ENCODE data around the gene GON7. TPM values are rescaled to one million over a fixed set of nuclear protein-coding genes. Genes with fewer than 3 reads are reported as not detected.

GON7 gene
- total and polyA plus RNA-seq, 8 donors = 2.9 to 36.0 (median 16.9) TPM

GRCh38 chr14:93223565-93223964 is 16.7 kb upstream of the GON7 start:
- Histone ChIP-seq H3K9me3 (no peaks in the 10 kb centered on the region), H3K27ac (no peak overlapping the region), H3K36me3 (peaks cover 49 to 100% (median 99%) of the 10 kb centered on the region in 4 donors), H3K4me1 (no peaks in the 10 kb centered on the region), H3K27me3 (no peaks in the 10 kb centered on the region), H3K4me3 (no peak overlapping the region)
- intact Hi-C loops (cut with DNase I; ENCODE audit: low total_unique reads) = no loop called here
- TF ChIP-seq EP300 (IDR thresholded peaks at IDR 0.05) (no peak), POLR2A (IDR thresholded peaks at IDR 0.05) (no peak), POLR2AphosphoS5 (IDR thresholded peaks at IDR 0.05) (no peak)
- TF ChIP-seq, protein P1, sequence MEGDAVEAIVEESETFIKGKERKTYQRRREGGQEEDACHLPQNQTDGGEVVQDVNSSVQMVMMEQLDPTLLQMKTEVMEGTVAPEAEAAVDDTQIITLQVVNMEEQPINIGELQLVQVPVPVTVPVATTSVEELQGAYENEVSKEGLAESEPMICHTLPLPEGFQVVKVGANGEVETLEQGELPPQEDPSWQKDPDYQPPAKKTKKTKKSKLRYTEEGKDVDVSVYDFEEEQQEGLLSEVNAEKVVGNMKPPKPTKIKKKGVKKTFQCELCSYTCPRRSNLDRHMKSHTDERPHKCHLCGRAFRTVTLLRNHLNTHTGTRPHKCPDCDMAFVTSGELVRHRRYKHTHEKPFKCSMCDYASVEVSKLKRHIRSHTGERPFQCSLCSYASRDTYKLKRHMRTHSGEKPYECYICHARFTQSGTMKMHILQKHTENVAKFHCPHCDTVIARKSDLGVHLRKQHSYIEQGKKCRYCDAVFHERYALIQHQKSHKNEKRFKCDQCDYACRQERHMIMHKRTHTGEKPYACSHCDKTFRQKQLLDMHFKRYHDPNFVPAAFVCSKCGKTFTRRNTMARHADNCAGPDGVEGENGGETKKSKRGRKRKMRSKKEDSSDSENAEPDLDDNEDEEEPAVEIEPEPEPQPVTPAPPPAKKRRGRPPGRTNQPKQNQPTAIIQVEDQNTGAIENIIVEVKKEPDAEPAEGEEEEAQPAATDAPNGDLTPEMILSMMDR (IDR thresholded peaks at IDR 0.05) = no peak
- DNase-seq = no peak
- 95 to 97% (median 96%) methylated on average over 22 to 27 of the region's 27 CpGs for WGBS, 5 donors

DNA sequence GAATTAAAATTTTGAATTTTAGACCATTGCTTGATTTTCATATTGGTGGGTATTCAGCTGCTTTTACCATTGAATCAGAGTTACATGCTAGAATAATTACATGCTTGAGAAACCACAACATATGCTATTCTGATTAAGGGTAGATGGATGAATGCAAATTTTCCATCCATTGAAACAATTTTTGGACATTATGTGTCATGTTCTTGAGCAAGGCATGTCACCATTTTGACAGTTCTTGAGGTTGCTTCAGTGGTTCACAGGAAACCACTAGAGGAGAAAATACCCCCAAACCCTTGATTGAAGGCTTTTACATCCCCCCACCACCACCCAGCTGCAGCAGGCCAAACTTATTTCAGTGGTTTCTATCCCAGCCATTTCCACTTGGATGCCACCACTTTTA is 13.6 kb upstream of the GON7 start:
- Histone ChIP-seq H3K4me3 (no peak overlapping the region), H3K27me3 (no peaks in the 10 kb centered on the region), H3K36me3 (peaks cover 56 to 100% (median 99%) of the 10 kb centered on the region in 4 donors), H3K9me3 (no peaks in the 10 kb centered on the region), H3K27ac (no peak overlapping the region), H3K4me1 (no peaks in the 10 kb centered on the region)
- TF ChIP-seq POLR2AphosphoS5 (IDR thresholded peaks at IDR 0.05) (no peak), POLR2A (IDR thresholded peaks at IDR 0.05) (no peak), EP300 (IDR thresholded peaks at IDR 0.05) (no peak)
- TF ChIP-seq, protein P1 (IDR thresholded peaks at IDR 0.05) = no peak
- no peak for DNase-seq
- intact Hi-C loops (cut with DNase I; ENCODE audit: low total_unique reads) = no loop called here

DNA sequence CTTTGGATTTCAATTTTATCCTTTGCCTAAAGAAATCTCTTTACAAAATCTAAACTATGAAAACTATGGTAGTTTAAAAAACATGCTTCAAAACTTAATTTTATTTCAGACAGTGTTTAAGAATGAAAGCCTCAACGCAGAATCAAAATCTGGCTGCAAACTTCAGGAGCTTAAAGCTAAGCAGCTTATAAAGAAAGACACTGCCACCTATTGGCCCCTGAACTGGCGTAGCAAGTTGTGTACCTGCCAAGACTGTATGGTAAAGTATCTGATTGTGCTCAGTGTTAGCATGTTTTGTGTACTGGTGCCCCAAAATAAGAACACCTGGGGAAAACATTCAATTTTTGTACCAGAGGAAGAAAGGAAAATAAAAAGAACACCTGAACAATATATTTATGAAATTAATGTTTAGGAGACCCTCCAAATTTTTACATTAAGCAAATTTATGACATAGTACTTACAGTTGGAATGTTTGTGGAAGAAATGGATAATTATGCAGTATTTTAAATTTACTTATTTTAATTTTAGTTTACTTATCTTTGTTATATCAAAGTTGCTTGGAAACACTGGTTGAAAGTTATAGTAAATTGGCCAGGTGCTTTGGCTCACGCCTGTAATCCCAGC is 12.3 kb upstream of the GON7 start:
- 39 to 50% (median 44%) methylated on average over 3 of the region's 3 CpGs for WGBS, 5 donors
- no peak for TF ChIP-seq POLR2A (IDR thresholded peaks at IDR 0.05)
- TF ChIP-seq, protein P1 (IDR thresholded peaks at IDR 0.05) = peak in 4 of 7 experiments; percentile 16 to 42 (median 36)
- peak in 1 of 3 donors; percentile 24 for TF ChIP-seq POLR2AphosphoS5 (IDR thresholded peaks at IDR 0.05)
- no peak for TF ChIP-seq EP300 (IDR thresholded peaks at IDR 0.05)
- no peak overlapping the region for H3K27ac ChIP-seq
- no peaks in the 10 kb centered on the region for H3K9me3 ChIP-seq
- no peak overlapping the region for H3K4me3 ChIP-seq
- no peaks in the 10 kb centered on the region for H3K27me3 ChIP-seq
- intact Hi-C loops (cut with DNase I; ENCODE audit: low total_unique reads) = no loop called here
- DNase-seq = peak; percentile 59 to 86
- H3K36me3 ChIP-seq = peaks cover 60 to 100% (median 99%) of the 10 kb centered on the region in 4 donors
- H3K4me1 ChIP-seq = no peaks in the 10 kb centered on the region

GRCh38 chr14:93214598-93214997 is 7.7 kb upstream of the GON7 start:
- H3K4me3 ChIP-seq = no peak overlapping the region
- TF ChIP-seq, protein P1 (IDR thresholded peaks at IDR 0.05) = no peak
- no peak for TF ChIP-seq POLR2A (IDR thresholded peaks at IDR 0.05)
- TF ChIP-seq POLR2AphosphoS5 (IDR thresholded peaks at IDR 0.05) = no peak
- no peak for TF ChIP-seq EP300 (IDR thresholded peaks at IDR 0.05)
- peaks cover 2 to 9% (median 5%) of the 10 kb centered on the region in 4 donors for H3K4me1 ChIP-seq
- no peak for DNase-seq
- no peaks in the 10 kb centered on the region for H3K9me3 ChIP-seq
- no peaks in the 10 kb centered on the region for H3K27me3 ChIP-seq
- H3K27ac ChIP-seq = no peak overlapping the region
- intact Hi-C loops (cut with DNase I; ENCODE audit: low total_unique reads) = no loop called here
- WGBS, 5 donors = 53 to 67% (median 65%) methylated on average over 2 of the region's 2 CpGs
- peaks cover 30 to 90% (median 89%) of the 10 kb centered on the region in 4 donors for H3K36me3 ChIP-seq

Measured in stomach (tissue), 9 donors.